OCI-LY1 (cell line): ENCODE results near the gene HNRNPA2B1.

Source experiments
- CTCF ChIP-seq: fragments of 200-600 bp; sonication (generic), shearing (Covaris generic); IDR thresholded peaks from 2 replicates; pipeline ENCODE4 v1.5.1; 2017; ENCODE audit warnings: mild to moderate bottlenecking, antibody characterized with exemption, low read length, moderate library complexity, mixed read lengths
- EZH2 ChIP-seq: fragments of 200-600 bp; sonication (generic), shearing (Covaris generic); IDR thresholded peaks from 2 replicates; pipeline ENCODE4 v1.8.0; 2017; ENCODE audit warnings: borderline replicate concordance, mixed run types, mild to moderate bottlenecking, antibody characterized with exemption, low read length, moderate library complexity, mixed read lengths

GRCh38 chr7:26143298-26144048 is 57.1 kb downstream of the HNRNPA2B1 start:
- TF ChIP-seq CTCF (no peak), EZH2 (no peak)
